DMS 273 (cell line): ENCODE measurements around the gene WDPCP.
"Not testable (repeated sequence)": the region's sequence is repeated elsewhere in the genome, so short reads cannot be mapped to it uniquely, and the experiment has no call there.

Experiments used
- DNase-seq: peaks from one replicate; lab custom pipeline; 2025; ENCODE audit not compliant: unreplicated experiment; lab: John Stamatoyannopoulos, UW

Gene WDPCP, protein sequence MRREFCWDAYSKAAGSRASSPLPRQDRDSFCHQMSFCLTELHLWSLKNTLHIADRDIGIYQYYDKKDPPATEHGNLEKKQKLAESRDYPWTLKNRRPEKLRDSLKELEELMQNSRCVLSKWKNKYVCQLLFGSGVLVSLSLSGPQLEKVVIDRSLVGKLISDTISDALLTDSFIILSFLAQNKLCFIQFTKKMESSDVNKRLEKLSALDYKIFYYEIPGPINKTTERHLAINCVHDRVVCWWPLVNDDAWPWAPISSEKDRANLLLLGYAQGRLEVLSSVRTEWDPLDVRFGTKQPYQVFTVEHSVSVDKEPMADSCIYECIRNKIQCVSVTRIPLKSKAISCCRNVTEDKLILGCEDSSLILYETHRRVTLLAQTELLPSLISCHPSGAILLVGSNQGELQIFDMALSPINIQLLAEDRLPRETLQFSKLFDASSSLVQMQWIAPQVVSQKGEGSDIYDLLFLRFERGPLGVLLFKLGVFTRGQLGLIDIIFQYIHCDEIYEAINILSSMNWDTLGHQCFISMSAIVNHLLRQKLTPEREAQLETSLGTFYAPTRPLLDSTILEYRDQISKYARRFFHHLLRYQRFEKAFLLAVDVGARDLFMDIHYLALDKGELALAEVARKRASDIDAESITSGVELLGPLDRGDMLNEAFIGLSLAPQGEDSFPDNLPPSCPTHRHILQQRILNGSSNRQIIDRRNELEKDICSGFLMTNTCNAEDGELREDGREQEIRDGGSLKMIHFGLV

DNA sequence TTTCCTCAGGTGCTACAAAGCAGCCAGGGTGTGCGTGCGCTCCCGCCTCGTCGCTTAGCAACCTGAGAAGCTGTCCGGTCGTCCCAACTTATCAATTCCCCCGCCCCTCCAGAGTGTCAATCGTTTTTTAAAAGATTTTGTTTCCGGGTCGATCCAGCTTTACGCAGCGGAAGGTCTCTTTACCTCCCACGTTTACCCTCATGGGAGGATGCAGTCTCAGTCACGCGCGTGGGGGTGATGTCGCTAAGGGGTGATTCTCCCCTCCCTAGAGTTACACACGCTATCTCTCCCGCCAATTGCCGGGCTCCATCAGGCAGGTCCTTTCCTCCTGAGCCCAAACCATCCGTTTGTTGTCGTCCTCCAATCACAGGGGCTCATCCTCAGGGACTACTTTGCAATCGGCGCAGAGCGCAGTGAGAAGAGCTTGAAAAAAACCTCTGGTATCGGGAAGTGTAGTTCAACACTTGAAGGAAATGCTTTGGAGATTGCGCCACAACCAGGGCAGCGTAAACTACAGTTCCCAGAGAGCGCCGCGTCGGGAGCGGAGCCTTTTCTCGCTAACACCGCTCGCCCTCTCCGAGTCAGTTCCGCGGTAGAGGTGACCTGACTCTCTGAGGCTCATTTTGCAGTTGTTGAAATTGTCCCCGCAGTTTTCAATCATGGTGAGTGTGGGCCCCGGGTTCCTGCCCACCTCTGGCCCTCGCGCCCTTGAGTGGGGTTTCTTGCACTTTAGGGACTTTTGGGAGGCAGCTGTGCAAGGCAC lies at the start of gene WDPCP, which contains the start of gene MDH1:
TSS of gene WDPCP (minus strand) at position 93 of the 763 bp plus-strand sequence. CDS start 206 bp downstream, outside the sequence.
TSS of gene MDH1 (plus strand) at position 579 of the 763 bp plus-strand sequence. CDS start at position 660, 81 bp downstream.
- DNase-seq: peak; percentile 99

DNA sequence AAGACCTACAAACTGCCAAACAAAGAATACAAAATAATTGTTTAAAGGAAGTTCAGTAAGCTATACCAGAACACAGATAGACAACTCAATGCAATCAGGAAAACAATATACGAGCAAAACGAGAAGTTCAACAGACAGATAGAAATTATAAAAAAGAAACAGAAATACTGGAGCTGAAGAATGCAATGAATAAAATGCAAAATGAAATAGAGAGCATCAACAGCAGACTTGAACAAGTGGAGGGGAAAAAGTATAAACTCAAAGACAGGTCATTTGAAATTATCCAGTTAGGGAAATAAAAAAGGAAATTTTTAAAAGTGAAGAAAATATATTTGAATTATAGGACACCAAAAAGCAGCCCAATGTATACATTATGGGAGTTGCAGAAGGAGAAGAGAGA lies 44.1 kb upstream of the WDPCP start:
- DNase-seq: no peak

DNA sequence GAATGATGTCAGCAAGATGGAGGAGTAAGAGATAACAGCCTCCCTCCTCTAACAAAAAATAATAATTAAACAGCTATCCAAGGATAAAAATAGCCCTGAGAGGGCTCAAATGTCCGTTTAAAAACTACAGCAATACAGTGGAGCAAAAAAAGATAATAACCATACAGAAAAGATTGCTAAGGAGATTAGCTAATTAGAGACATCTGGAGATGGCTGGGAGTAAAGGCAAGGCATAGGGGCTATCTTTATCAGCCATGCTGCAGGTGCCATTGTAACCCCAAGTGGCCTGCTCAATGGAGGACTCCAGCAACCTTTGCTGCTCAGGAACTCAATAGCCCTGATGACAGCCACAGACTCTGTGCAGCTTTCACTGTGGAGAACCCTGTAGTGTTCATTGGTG lies 43.2 kb upstream of the WDPCP start:
- DNase-seq: no peak

DNA sequence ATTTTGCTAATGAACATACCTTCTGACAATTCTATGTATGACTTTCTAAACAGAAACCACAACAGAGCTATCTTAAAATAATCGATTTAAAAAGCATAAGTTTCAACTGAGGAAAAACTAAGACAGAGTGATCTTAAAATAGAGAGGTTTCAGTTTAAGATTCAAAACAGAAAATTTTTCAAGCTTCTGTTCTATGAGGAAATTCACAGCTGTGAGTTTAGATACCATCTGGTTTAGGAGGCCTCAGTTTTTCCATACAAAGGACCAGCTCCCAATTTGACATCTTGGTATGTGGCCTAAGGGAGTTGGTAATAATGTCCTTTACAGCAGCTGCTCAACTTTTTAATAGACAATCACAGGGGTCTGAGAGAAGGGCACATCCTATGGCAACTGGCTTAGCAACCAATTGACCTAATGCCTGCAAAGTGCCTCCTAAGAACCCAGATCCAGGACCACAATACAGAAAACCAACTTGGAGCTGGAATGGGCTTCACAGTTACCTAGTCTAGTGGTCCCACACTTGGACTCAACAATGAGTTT lies 40.2 kb upstream of the WDPCP start:
- no peak for DNase-seq

DNA sequence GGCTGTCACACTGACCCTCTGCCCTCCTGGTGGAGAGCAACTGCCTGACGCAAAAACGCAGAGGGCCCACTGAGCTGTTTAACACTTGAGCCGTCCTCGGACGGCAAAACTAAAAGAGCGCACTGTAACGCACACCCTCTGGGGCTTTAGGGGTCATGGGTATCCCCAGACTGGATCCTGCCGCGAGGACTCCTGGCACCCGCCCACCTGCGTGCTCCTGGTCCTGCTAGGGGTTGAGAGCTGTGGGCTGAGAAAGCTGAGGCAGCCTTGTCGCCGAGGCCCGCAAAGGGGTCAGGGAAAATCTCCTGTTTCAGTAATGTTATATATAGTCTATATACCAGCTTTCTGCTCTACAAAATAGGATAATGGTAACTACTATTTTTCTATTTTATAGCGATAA lies 39.6 kb upstream of the WDPCP start:
- no peak for DNase-seq

DNA sequence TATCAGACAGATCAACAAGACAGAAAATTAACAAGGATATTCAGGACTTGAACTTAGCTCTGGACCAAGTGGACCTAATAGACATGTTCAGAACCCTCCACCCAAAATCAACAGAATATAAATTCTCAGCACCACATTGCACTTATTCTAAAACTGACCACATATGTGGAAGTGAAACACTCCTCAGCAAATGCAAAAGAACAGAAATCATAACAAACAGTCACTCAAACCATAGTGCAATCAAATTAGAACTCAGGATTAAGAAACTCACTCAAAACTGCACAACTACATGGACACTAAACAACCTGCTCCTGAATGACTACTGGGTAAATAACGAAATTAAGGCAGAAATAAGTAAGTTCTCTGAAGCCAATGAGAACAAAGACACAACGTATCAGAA lies 35.5 kb upstream of the WDPCP start:
- DNase-seq: not testable (repeated sequence)

DNA sequence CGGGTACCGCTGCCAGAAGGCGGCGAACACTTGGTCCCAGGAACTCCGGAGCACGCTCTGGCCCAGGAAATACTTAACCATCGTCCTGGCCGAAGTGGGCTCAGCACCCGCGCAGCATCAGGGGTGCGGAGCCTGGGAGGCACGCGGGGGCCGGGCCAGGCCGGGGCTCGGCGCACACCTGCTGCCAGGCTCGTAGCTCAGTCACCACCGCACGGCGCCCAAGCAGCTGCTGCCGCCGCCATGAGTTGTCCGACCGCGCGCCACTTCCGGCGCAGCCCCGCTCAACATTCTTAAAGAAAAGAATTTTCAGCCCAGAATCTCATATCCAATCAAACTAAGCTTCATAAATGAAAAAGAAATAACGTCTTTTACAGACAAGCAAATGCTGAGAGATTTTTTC lies 34.5 kb upstream of the WDPCP start:
- DNase-seq: no peak

DNA sequence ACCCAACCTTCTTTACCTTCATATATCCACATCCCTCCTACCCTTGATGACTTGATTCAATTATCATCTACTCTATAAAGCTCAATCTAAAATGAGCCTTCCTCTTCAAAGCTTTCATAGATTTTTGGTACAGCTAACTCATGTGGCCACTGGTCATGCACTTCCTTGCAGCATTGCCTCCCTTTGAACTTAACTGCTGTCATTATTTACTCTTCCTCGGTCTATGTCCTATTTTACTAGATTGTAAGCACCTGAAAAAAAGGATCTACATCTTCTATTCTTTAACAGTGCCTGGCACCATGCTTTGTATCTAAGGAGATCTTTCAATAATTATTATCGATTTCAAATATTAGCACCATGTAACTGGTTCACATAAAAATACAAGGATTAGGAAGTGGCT lies 31.1 kb upstream of the WDPCP start:
- DNase-seq: no peak

DNA sequence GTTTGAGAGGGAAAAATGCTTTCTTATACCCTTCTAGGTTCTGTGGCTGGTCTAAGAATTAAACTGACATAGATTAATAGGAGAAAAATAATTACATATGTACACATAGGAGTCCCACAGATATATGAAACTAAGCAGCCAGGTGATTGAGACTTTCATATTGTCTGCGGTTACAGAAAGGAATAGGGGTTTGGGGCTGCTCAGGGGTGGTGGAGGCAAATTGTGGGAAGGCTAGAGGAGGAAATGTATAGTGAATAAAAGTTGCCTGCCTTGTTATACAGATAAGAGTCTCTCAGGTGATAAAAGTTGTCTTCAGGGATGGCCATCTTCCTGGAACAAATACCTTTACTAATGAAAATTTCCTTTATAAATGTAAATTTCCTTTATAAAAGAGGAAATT lies 29.1 kb upstream of the WDPCP start:
- no peak for DNase-seq

DNA sequence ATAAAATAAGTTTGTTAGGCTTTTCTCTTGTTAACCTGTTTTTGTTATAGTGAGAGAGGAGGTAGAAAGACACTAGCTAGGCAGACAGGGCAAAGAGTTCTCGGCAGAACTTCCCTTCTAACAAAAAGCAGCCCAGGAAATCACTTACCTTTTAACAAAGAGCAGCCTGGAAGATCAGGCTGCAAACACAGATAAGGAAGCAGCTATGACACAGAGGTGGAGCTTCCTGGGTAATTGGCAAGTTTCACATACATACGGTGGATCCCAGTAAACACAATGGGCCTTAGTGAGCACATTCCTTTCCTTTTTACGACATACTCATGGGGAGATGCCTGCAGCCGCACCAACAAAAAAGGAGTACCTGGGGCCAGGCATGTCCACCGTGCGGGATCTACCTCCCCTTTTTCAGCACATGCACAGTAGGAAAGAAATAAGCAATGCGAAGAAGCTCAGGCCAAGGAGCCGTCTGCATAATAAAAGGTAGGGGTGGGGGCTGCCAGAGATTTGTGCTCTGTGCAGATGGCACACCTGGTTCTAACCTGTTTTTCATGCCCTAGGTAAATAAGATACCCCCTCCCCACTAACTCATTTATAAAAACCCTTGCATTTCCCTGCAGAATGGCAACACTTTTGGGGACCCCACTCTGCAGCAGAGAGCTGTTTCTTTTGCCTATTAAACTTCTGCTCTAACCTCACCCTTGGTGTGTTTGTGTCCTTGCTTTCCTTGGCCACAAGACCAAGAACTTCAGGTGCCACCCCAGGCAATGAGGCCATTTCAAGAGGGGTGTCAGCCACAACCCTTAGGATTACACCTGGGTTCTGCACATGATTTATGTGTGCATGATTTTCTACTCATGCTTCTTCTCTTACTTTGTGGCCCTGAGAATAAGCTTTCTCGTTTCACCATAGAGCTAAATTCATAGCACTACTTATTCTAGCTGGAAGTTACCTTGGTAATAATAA lies 27.0 kb upstream of the WDPCP start:
- DNase-seq: no peak

DNA sequence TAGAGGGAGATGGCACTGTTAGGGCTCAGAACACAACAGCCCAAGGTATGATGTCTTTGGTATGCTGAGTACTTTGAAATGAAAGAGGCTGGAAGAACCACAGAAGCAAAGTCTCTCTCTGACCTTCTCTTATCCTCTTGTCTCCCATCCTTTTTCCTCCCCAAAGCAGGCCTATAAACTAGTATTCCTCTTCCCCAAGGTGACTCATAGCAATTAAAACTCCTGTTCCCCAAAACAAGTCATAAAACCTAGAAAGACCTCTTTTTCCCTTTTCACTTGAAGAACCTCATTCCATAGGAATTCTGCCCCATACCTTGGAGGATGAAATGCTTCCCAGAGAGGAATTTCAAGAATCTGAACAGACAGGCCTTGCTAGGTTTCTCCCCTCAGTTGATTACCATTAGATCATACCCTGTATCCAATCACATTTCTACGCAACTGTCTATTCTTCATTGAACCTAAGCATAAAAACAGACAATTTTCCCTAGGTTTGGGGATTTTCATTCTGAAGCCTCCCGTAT lies 26.2 kb upstream of the WDPCP start:
- no peak for DNase-seq

DNA sequence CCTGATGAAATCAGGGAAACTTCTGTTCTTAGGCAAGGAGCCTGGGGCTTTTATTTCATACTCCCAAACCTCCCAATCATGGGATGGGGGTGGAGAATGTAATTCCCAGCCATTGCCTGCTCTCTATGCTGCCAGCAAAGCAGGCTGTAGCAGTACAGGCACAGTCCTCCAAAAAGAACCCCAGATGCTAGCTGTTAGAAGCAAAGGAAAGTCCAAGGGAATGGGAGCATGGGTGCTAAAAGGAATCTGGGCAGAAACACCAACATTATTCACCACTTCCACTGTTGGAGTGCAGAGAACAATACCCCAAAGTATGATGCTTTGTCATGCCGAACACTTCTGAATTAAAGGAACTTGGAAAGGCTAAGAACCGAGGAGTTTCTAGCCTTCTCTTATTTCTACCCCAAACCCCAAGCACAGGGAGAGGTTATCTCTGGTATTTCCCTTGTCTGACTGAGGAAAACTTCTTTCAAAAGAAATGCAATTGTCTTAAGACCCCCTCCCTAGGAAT lies 25.2 kb upstream of the WDPCP start:
- DNase-seq: no peak

DNA sequence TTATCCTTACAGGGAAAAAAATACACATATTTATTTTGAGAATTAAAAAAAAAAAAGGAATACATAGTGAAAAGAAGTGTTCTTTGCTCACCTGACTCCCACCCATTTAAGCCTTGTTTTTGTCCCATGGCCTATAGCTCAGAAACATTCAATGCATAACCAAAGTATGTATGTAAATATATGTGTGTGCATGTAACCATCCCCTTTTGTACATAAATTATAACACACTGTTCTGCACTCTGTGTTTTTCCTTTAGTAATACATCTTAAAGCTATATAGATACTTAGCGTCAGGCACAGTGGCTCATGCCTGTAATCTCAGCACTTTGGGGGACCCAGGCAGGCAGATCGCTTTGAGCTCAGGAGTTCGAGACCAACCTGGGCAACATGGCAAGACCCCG lies 22.2 kb upstream of the WDPCP start:
- no peak for DNase-seq

DNA sequence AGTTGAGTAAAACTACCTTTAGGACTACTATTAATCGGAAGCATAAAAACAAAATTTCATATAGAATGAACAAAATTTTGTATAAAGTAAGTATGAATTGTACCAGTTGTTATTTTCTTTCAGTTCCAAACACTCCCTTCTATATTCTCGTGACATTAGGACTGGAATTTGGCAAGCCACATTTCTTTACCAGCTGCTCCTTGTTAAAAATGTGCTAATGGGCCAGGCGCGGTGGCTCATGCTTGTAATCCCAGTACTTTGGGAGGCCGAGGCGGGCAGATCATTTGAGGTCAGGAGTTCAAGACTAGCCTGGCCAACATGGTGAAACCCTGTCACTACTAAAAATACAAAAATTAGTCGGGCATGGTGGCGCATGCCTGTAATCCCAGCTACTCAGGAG lies 20.6 kb upstream of the WDPCP start:
- DNase-seq: peak; percentile 49

DNA sequence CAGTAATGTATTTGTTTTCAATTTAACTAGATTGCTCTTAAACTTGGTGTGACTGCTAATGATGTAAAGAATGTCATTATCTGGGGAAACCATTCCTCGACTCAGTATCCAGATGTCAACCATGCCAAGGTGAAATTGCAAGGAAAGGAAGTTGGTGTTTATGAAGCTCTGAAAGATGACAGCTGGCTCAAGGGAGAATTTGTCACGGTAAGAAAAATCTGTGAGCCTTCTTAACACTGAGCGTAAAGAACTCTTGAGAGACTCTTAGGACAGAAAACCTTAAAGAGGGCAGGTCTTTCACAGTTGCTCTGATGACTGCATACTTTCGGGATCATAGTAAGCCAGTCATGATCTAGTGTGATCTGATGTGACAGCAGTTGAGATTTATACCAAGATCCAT lies 16.4 kb upstream of the WDPCP start:
- no peak for DNase-seq

DNA sequence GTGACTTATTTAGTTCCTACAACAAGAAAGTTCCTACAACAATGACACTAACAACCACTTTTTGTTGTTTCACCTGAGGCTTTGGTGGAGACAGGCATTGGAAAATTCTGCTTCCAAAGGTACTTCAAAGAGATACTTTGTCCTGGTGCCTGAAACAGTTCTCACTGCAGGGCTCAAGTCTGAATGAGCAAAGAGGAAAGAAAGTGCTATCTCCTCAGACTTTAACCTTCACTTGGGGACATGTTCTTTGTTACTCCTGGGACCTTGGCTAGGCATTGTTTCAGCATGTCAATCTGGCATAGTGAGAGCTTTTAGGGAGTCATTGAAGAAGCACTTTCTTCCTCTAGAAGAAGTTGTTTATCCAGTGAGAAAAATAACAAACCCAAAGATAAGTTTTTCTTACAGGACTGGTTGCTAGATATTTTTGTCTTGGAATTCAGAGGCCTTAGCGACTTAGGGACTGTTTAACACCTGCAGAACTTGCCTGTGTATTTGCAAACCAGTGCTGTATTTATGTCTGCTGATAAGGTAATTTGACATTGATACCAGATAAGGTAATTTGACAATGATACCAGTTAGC lies 12.7 kb upstream of the WDPCP start:
- DNase-seq: no peak

DNA sequence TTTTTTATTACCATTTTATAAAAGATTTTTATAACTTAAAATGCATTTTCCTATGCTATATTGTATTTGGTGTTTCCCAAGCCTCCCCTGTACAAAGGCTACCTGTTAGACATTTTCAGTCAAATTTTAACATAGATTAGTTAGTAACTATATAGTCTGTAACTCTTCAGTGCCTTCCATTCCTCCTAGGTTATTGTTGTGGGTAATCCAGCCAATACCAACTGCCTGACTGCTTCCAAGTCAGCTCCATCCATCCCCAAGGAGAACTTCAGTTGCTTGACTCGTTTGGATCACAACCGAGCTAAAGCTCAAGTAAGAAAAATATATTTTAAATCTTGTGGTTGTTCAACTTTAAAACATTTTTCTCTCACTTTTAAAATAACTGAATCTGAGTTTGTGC lies 10.7 kb upstream of the WDPCP start:
- no peak for DNase-seq

DNA sequence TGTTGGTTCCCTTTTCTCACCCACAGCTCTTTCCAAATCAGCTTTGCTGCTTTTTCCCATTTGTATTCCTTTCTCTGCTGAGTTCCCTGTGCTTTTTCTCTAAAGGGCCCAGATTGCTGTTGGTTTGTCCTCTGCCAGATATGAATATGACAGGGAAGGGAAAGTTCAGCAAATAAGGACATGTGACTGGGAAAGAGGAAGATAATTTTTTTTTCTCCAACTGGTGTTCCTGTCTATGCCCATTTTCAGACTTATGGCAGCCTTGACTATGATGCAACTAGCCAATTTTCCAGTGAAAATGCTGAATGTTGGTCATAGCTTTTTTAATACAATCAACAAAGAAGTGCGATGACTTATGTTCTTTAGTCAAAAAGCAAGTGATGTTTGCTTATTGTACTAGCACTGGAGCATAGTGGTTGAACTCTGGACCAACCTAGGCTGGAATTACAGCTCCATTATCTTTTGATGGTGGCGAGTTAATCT lies 8.2 kb upstream of the WDPCP start:
- no peak for DNase-seq

DNA sequence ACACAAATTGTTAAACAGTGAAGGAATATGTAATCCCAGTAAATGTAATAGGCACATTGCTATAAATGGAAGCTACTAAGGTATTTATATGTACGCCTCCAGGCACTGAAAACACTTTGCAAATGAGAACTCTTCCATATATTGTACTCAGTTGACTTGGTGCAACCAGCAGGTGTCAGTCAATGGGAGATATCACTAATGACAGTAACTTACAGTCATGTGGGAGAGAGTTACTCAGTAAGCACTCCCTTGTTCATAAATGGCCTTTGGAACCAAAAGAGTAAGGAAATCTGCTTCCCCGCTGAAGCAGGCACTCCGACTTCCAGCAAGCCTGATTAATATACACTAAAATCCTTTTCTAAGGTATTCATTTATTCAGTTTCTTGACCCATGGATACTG lies 6.4 kb upstream of the WDPCP start:
- DNase-seq: no peak
